DND-41 (cell line): ENCODE measurements around the gene TMEM97.
A peak's percentile ranks its signal among the peaks of the same experiment; 100 is the strongest.

ENCODE experiments used
- ATAC-seq: fragments of 200-7000 bp; cut with Tn5 transposase; 3 replicates; pipeline ENCODE4 v1.9.1; 2021; ENCODE audit warnings: low read depth; ENCODE audit not compliant: insufficient read depth
- DNase-seq: peaks from one replicate; pipeline ENCODE4 v3.0.0-alpha.2; 2020
- H2AFZ ChIP-seq: 2 replicates; pipeline ENCODE4 v1.6.0; 2012; ENCODE audit warnings: low read depth, low read length
- H3K27ac ChIP-seq: 2 replicates; pipeline ENCODE4 v1.5.1; 2012; ENCODE audit warnings: low read length, inconsistent platforms
- H3K27me3 ChIP-seq: fragments of 200-600 bp; sonication (generic); 2 replicates; pipeline ENCODE4 v1.6.0; 2012; ENCODE audit warnings: low read length, mild to moderate bottlenecking, inconsistent platforms; ENCODE audit not compliant: insufficient read depth, poor library complexity
- H3K36me3 ChIP-seq: 2 replicates; pipeline ENCODE4 v1.5.1; 2012; ENCODE audit warnings: low read length, inconsistent platforms; ENCODE audit not compliant: insufficient read depth
- H3K4me1 ChIP-seq: 2 replicates; pipeline ENCODE4 v1.5.1; 2012; ENCODE audit warnings: mild to moderate bottlenecking, low read length; ENCODE audit not compliant: insufficient read depth
- H3K4me2 ChIP-seq: 2 replicates; pipeline ENCODE4 v1.6.0; 2012; ENCODE audit warnings: mild to moderate bottlenecking, moderate library complexity, low read length, inconsistent platforms; ENCODE audit not compliant: insufficient read depth
- H3K4me3 ChIP-seq, 2 experiments: fragments of 200-600 bp in 1 of 2; shearing (Covaris generic) in 1 of 2; 2 replicates each; pipeline ENCODE4 v1.5.1; 2012 to 2016; ENCODE audit warnings: inconsistent platforms in 2 of 2, low read length in 2 of 2, mild to moderate bottlenecking in 2 of 2, low read depth in 1 of 2, moderate library complexity in 1 of 2
- H3K79me2 ChIP-seq: 2 replicates; pipeline ENCODE4 v1.6.0; 2012; ENCODE audit warnings: low read length, inconsistent platforms; ENCODE audit not compliant: insufficient read depth
- H3K9ac ChIP-seq: 2 replicates; pipeline ENCODE4 v1.6.0; 2012; ENCODE audit warnings: low read depth, mild to moderate bottlenecking, inconsistent platforms, low read length, moderate library complexity
- H3K9me3 ChIP-seq: 2 replicates; pipeline ENCODE4 v1.5.1; 2012; ENCODE audit warnings: low read length, moderate library complexity, mild to moderate bottlenecking, inconsistent platforms; ENCODE audit not compliant: insufficient read depth, severe bottlenecking
- H4K20me1 ChIP-seq: 2 replicates; pipeline ENCODE4 v1.6.0; 2012; ENCODE audit warnings: low read length; ENCODE audit not compliant: insufficient read depth
- CTCF ChIP-seq: IDR thresholded peaks from 2 replicates; pipeline ENCODE4 v1.5.1; 2012; ENCODE audit warnings: borderline replicate concordance, low read length, moderate library complexity, mild to moderate bottlenecking; ENCODE audit not compliant: poor library complexity, severe bottlenecking; ENCODE audit errors: extremely low read depth
- EZH2 ChIP-seq: IDR thresholded peaks from 3 replicates; pipeline ENCODE4 v1.6.1; 2012; ENCODE audit warnings: borderline replicate concordance, low read depth, mild to moderate bottlenecking, moderate library complexity, low read length, inconsistent platforms; ENCODE audit not compliant: severe bottlenecking

Gene TMEM97

GRCh38 chr17:28318759-28319597 lies at the start of gene TMEM97:
TSS of gene TMEM97 (plus strand) at chr17:28319200. CDS start at chr17:28319240, 40 bp downstream.
- Histone ChIP-seq H3K36me3 (peaks cover 20% of the 10 kb centered on the region), H4K20me1 (peaks cover 14% of the 10 kb centered on the region; the same call in 1 of the 2 replicates), H3K27ac (peak within 1 kb of the TSS; percentile 77), H3K9ac (peak within 1 kb of the TSS; percentile 68), H3K4me1 (peaks cover 44% of the 10 kb centered on the region), H3K27me3 (peaks cover under 1% of the 10 kb centered on the region), H3K4me2 (peak within 1 kb of the TSS; percentile 77), H3K79me2 (peaks cover 54% of the 10 kb centered on the region), H3K9me3 (no peaks in the 10 kb centered on the region), H3K4me3 (peak within 1 kb of the TSS; percentile 65 to 67), H2AFZ (peak within 1 kb of the TSS; percentile 82)
- DNase-seq (peak; percentile 97), ATAC-seq (peak; percentile 98)
- TF ChIP-seq EZH2 (no peak), CTCF (peak; percentile 39)

GRCh38 chr17:28270055-28270454 lies 48.9 kb upstream of the TMEM97 start:
- Histone ChIP-seq H3K36me3 (no peaks in the 10 kb centered on the region), H3K27me3 (peaks cover 26% of the 10 kb centered on the region), H3K79me2 (no peaks in the 10 kb centered on the region), H3K4me3 (no peak overlapping the region), H3K27ac (no peak overlapping the region), H4K20me1 (no peaks in the 10 kb centered on the region), H3K4me1 (no peaks in the 10 kb centered on the region), H2AFZ (no peak overlapping the region), H3K9me3 (peaks cover 20% of the 10 kb centered on the region), H3K9ac (no peak overlapping the region), H3K4me2 (no peak overlapping the region)
- no peak for ATAC-seq
- DNase-seq, result no peak
- TF ChIP-seq EZH2 (no peak), CTCF (no peak)

GRCh38 chr17:28270926-28271325 lies 48.1 kb upstream of the TMEM97 start:
- Histone ChIP-seq H3K4me2 (no peak overlapping the region), H2AFZ (no peak overlapping the region), H3K4me1 (no peaks in the 10 kb centered on the region), H3K79me2 (no peaks in the 10 kb centered on the region), H4K20me1 (peaks cover under 1% of the 10 kb centered on the region; the same call in 1 of the 2 replicates), H3K27ac (no peak overlapping the region), H3K4me3 (no peak overlapping the region), H3K36me3 (no peaks in the 10 kb centered on the region), H3K9me3 (peaks cover 20% of the 10 kb centered on the region), H3K27me3 (peaks cover 28% of the 10 kb centered on the region), H3K9ac (no peak overlapping the region)
- DNase-seq, result no peak
- ATAC-seq, result no peak
- no peak for TF ChIP-seq CTCF
- no peak for TF ChIP-seq EZH2
